H1 (cell line): ENCODE data around the gene NEDD4L. TPM values are rescaled to one million over a fixed set of nuclear protein-coding genes. Genes with fewer than 3 reads are reported as not detected.

Source experiments
- ATF3 ChIP-seq: IDR thresholded peaks from 2 replicates; pipeline ENCODE4 v1.6.1; 2011; ENCODE audit warnings: low read depth, mild to moderate bottlenecking, low read length; ENCODE audit not compliant: insufficient read depth
- CBX5 ChIP-seq: fragments of 300-800, 300-1000 bp; sonication (generic); IDR thresholded peaks from 2 replicates; pipeline ENCODE4 v1.7.1; 2016; ENCODE audit warnings: antibody characterized with exemption, low read length, low read depth
- CBX8 ChIP-seq: fragments of 300-800, 300-1000 bp; sonication (generic); IDR thresholded peaks from 2 replicates; pipeline ENCODE4 v1.7.1; 2016; ENCODE audit warnings: low read depth, low read length, borderline replicate concordance
- CREB1 ChIP-seq: IDR thresholded peaks from 2 replicates; pipeline ENCODE4 v1.6.1; 2012; ENCODE audit warnings: inconsistent platforms
- EP300 ChIP-seq, 2 experiments: IDR thresholded peaks; 1 replicate in 1 of 2; 2 replicates in 1 of 2; pipeline ENCODE4 v1.6.1; 2011 to 2012; ENCODE audit warnings: low read depth in 2 of 2, low read length in 2 of 2, mild to moderate bottlenecking in 2 of 2, borderline replicate concordance in 1 of 2, inconsistent platforms in 1 of 2, moderate library complexity in 1 of 2
- RAD21 ChIP-seq, 2 experiments: IDR thresholded peaks in 1 of 2; conservative IDR thresholded peaks in 1 of 2; 2 replicates each; pipeline ENCODE4 v1.6.1; 2011; ENCODE audit warnings: low read depth in 2 of 2, low read length in 2 of 2, improper control_type of control experiment in 1 of 2, inconsistent platforms in 1 of 2, mild to moderate bottlenecking in 1 of 2, moderate library complexity in 1 of 2
- RFX5 ChIP-seq: IDR thresholded peaks from 2 replicates; pipeline ENCODE4 v1.6.1; 2011; ENCODE audit warnings: low read depth, low read length, improper control_type of control experiment, borderline replicate concordance
- TBP ChIP-seq: IDR thresholded peaks from 2 replicates; pipeline ENCODE4 v1.6.1; 2011; ENCODE audit warnings: low read depth, low read length, improper control_type of control experiment
- polyA plus RNA-seq, 7 experiments: library from polyadenylated mRNA; depleted of rRNA in 3 of 7; stranded (reverse) in 5 of 7; unstranded in 2 of 7; fragments of >200 nt in 5 of 7; fragments of 200-250 nt in 2 of 7; gene quantifications; 1 replicate in 5 of 7; 2 replicates in 1 of 7; 4 replicates in 1 of 7; pipeline versions ENCODE4 v1.2.1 to v1.2.3, GENCODE V29; 2011 to 2013; ENCODE audit warnings: missing spikeins in 2 of 7, mixed read lengths in 2 of 7
- total RNA-seq: library from RNA; stranded (reverse); fragmentation: NEBNext Ultra II Directional; extraction: Animal tissue kit (Norgen Biotek cat#: 25700); gene quantifications from 2 replicates; pipeline ENCODE4 v1.2.1, GENCODE V29; 2021

NEDD4L gene
- total and polyA plus RNA-seq, 2 of the 8 experiments (the other 6 are each of a cell fraction or from before 2014, with no cell fraction given): 37.3 to 69.8 TPM

GRCh38 chr18:58362027-58362575, 318.1 kb downstream of the NEDD4L start (continued):
- TF ChIP-seq RAD21 (IDR thresholded peaks at IDR 0.05 in 1 of 2, conservative IDR thresholded peaks at IDR 0.05 in 1 of 2; ENCODE audit: low read depth in 2 of 2, low read length in 2 of 2) (no peak), ATF3 (no peak), EP300 (IDR thresholded peaks at IDR 0.05; ENCODE audit: borderline replicate concordance in 1 of 2, low read depth in 2 of 2, low read length in 2 of 2) (no peak), TBP (no peak), RFX5 (no peak), CBX5 (no peak), CREB1 (no peak), CBX8 (no peak)
